Fibroblast of lung (primary cell): Measurements from ENCODE around the gene TMCC1. TPM values are rescaled to one million over a fixed set of nuclear protein-coding genes. Genes with fewer than 3 reads are reported as not detected.

Experiments used
- DNase-seq, 2 donors: peaks; one replicate each; pipeline versions ENCODE4 v3.0.0 to v3.0.0-alpha.2; 2010; ENCODE audit warnings: low read depth in 2 of 2
- H2AFZ ChIP-seq: 2 replicates; pipeline ENCODE4 v1.5.1; 2012; ENCODE audit warnings: low read length, control low read depth, inconsistent platforms
- H3K27ac ChIP-seq: 2 replicates; pipeline ENCODE4 v1.5.1; 2011; ENCODE audit warnings: low read length, control low read depth; ENCODE audit not compliant: insufficient read depth
- H3K27me3 ChIP-seq: 2 replicates; pipeline ENCODE4 v1.5.1; 2011; ENCODE audit warnings: mild to moderate bottlenecking, low read length; ENCODE audit not compliant: control insufficient read depth, insufficient read depth
- H3K36me3 ChIP-seq: 2 replicates; pipeline ENCODE4 v1.5.1; 2011; ENCODE audit warnings: low read length; ENCODE audit not compliant: control insufficient read depth, insufficient read depth
- H3K4me1 ChIP-seq: 2 replicates; pipeline ENCODE4 v1.5.1; 2011; ENCODE audit warnings: low read length; ENCODE audit not compliant: control insufficient read depth, insufficient read depth; ENCODE audit errors: extremely low read depth
- H3K4me2 ChIP-seq: 2 replicates; pipeline ENCODE4 v1.5.1; 2011; ENCODE audit warnings: low read length, control low read depth; ENCODE audit not compliant: insufficient read depth; ENCODE audit errors: extremely low read depth
- H3K4me3 ChIP-seq, 4 experiments: fragments of 200-600 bp in 1 of 4; sonication (generic) in 1 of 4; replicated peaks in 1 of 4; 2 replicates each; pipeline ENCODE4 v1.5.1; 2011 to 2016; ENCODE audit warnings: low read length in 4 of 4, low read depth in 3 of 4, mild to moderate bottlenecking in 3 of 4, control low read depth in 2 of 4, inconsistent platforms in 1 of 4, mixed read lengths in 1 of 4; ENCODE audit not compliant: insufficient read depth in 1 of 4; ENCODE audit errors: control extremely low read depth in 1 of 4
- H3K79me2 ChIP-seq: 2 replicates; pipeline ENCODE4 v1.5.1; 2012; ENCODE audit warnings: mild to moderate bottlenecking, low read length, inconsistent platforms; ENCODE audit not compliant: control insufficient read depth, insufficient read depth
- H3K9ac ChIP-seq: 2 replicates; pipeline ENCODE4 v1.5.1; 2011; ENCODE audit warnings: mild to moderate bottlenecking, low read length, control low read depth; ENCODE audit not compliant: insufficient read depth
- H3K9me3 ChIP-seq: 2 replicates; pipeline ENCODE4 v1.5.1; 2012; ENCODE audit warnings: low read depth, low read length; ENCODE audit not compliant: control insufficient read depth, insufficient read depth
- H4K20me1 ChIP-seq: 2 replicates; pipeline ENCODE4 v1.5.1; 2011; ENCODE audit warnings: low read length; ENCODE audit not compliant: control insufficient read depth, insufficient read depth; ENCODE audit errors: extremely low read depth
- CTCF ChIP-seq, 2 donors: IDR thresholded peaks in 1 of 2; conservative IDR thresholded peaks in 1 of 2; 1 replicate in 1 of 2; 2 replicates in 1 of 2; pipeline ENCODE4 v1.5.1; 2011 to 2012; ENCODE audit warnings: low read length in 2 of 2, control low read depth in 1 of 2, inconsistent platforms in 1 of 2, low read depth in 1 of 2, mild to moderate bottlenecking in 1 of 2
- EZH2 ChIP-seq: IDR thresholded peaks from 2 replicates; pipeline ENCODE4 v1.5.1; 2012; ENCODE audit warnings: low read length, control low read depth, mild to moderate bottlenecking; ENCODE audit errors: missing control alignments
- polyA plus RNA-seq, 2 donors: library from polyadenylated mRNA; depleted of rRNA in 1 of 2; stranded (reverse) in 1 of 2; unstranded in 1 of 2; fragments of >200 nt; gene quantifications; 2 replicates each; pipeline ENCODE4 v1.2.1, GENCODE V29; 2011 to 2012; ENCODE audit warnings: missing spikeins in 1 of 2
- total RNA-seq: library from RNA; depleted of rRNA; stranded (reverse); fragments of >200 nt; gene quantifications from 2 replicates; pipeline ENCODE4 v1.2.1, GENCODE V29; 2014

Gene TMCC1
- total and polyA plus RNA-seq, 2 donors (not counting 1 experiment from before 2014, with no cell fraction given): 16.2 to 16.8 TPM

GRCh38 chr3:129654131-129654530 lies 239.4 kb downstream of the TMCC1 start:
- peaks cover 21% of the 10 kb centered on the region for H3K4me1 ChIP-seq
- peak; percentile 29 to 89 for DNase-seq

GRCh38 chr3:129653019-129653418 lies 240.5 kb downstream of the TMCC1 start:
- Histone ChIP-seq H3K9ac (no peak overlapping the region), H3K27ac (no peak overlapping the region), H3K36me3 (no peaks in the 10 kb centered on the region), H4K20me1 (no peaks in the 10 kb centered on the region), H2AFZ (no peak overlapping the region), H3K79me2 (no peaks in the 10 kb centered on the region), H3K4me1 (peaks cover 19% of the 10 kb centered on the region), H3K4me2 (no peak overlapping the region), H3K9me3 (no peaks in the 10 kb centered on the region), H3K4me3 (no peak overlapping the region), H3K27me3 (no peaks in the 10 kb centered on the region)
- TF ChIP-seq EZH2: no peak
- no peak for TF ChIP-seq CTCF (conservative IDR thresholded peaks at IDR 0.05 in 1 of 2, IDR thresholded peaks at IDR 0.05 in 1 of 2; ENCODE audit: low read depth in 1 of 2, low read length in 2 of 2)
- no peak for DNase-seq

More at GRCh38 chr3:129654131-129654530, 239.4 kb downstream of the TMCC1 start:
- no peak for TF ChIP-seq EZH2
- no peak for TF ChIP-seq CTCF (conservative IDR thresholded peaks at IDR 0.05 in 1 of 2, IDR thresholded peaks at IDR 0.05 in 1 of 2; ENCODE audit: low read depth in 1 of 2, low read length in 2 of 2)
- no peaks in the 10 kb centered on the region for H3K36me3 ChIP-seq
- no peaks in the 10 kb centered on the region for H3K79me2 ChIP-seq
- no peaks in the 10 kb centered on the region for H3K27me3 ChIP-seq
- no peak overlapping the region for H3K9ac ChIP-seq
- H4K20me1 ChIP-seq: no peaks in the 10 kb centered on the region
- H3K27ac ChIP-seq: no peak overlapping the region
- H3K4me2 ChIP-seq: no peak overlapping the region
- H3K9me3 ChIP-seq: no peaks in the 10 kb centered on the region
- no peak overlapping the region for H3K4me3 ChIP-seq
- no peak overlapping the region for H2AFZ ChIP-seq

- H3K4me2 ChIP-seq: peak overlapping the region; percentile 49
- H3K4me3 ChIP-seq: no peak overlapping the region
- H3K27me3 ChIP-seq: no peaks in the 10 kb centered on the region
- H3K79me2 ChIP-seq: no peaks in the 10 kb centered on the region
- H3K36me3 ChIP-seq: no peaks in the 10 kb centered on the region
- H2AFZ ChIP-seq: no peak overlapping the region
- H3K27ac ChIP-seq: no peak overlapping the region
- peaks cover 15% of the 10 kb centered on the region for H3K4me1 ChIP-seq
- DNase-seq: peak; percentile 70 to 94
- no peaks in the 10 kb centered on the region for H3K9me3 ChIP-seq
- TF ChIP-seq CTCF (conservative IDR thresholded peaks at IDR 0.05 in 1 of 2, IDR thresholded peaks at IDR 0.05 in 1 of 2; ENCODE audit: low read depth in 1 of 2, low read length in 2 of 2) (peak in 1 of 2 donors; percentile 3), EZH2 (no peak)
- no peak overlapping the region for H3K9ac ChIP-seq
- H4K20me1 ChIP-seq: no peaks in the 10 kb centered on the region
Measured at GRCh38 chr3:129651435-129652202, 241.9 kb downstream of the TMCC1 start.
